H7 (cell line): ENCODE results near the gene ZNF556. TPM values are rescaled to one million over a fixed set of nuclear protein-coding genes. Genes with fewer than 3 reads are reported as not detected.

Experiments
- DNase-seq: peaks from one replicate; pipeline ENCODE4 v3.0.0; 2012
- H3K27me3 ChIP-seq: 2 replicates; pipeline ENCODE4 v1.6.0; 2011; ENCODE audit warnings: mild to moderate bottlenecking, low read length; ENCODE audit not compliant: control insufficient read depth, insufficient read depth
- H3K36me3 ChIP-seq: replicated peaks from 2 replicates; pipeline ENCODE4 v1.5.1; 2011; ENCODE audit warnings: low read length; ENCODE audit not compliant: control insufficient read depth, insufficient read depth
- H3K4me3 ChIP-seq: 2 replicates; pipeline ENCODE4 v1.5.1; 2011; ENCODE audit warnings: low read depth, mild to moderate bottlenecking, control low read depth, low read length, moderate library complexity; ENCODE audit not compliant: insufficient read depth
- total RNA-seq: library from RNA; depleted of rRNA; stranded (reverse); fragments of >200 nt; shearing (Covaris generic); gene quantifications from 2 replicates; pipeline ENCODE4 v1.2.3, GENCODE V29; 2014; rRNA removed

Gene ZNF556
- total RNA-seq, 1 experiment from 2014 or later = under 0.01 TPM

GRCh38 chr19:2912306-2912705, 45.2 kb downstream of the ZNF556 start:
- H3K27me3 ChIP-seq = no peaks in the 10 kb centered on the region
- H3K4me3 ChIP-seq = no peak overlapping the region
- DNase-seq = no peak
- peaks cover 7% of the 10 kb centered on the region for H3K36me3 ChIP-seq

GRCh38 chr19:2917275-2918184, 50.4 kb downstream of the ZNF556 start:
- Histone ChIP-seq H3K27me3 (no peaks in the 10 kb centered on the region), H3K4me3 (no peak overlapping the region), H3K36me3 (peaks cover 18% of the 10 kb centered on the region)
- no peak for DNase-seq

- H3K4me3 ChIP-seq = no peak overlapping the region
- peak; percentile 73 for DNase-seq
Measured at GRCh38 chr19:2922987-2923386, 55.9 kb downstream of the ZNF556 start.

DNA sequence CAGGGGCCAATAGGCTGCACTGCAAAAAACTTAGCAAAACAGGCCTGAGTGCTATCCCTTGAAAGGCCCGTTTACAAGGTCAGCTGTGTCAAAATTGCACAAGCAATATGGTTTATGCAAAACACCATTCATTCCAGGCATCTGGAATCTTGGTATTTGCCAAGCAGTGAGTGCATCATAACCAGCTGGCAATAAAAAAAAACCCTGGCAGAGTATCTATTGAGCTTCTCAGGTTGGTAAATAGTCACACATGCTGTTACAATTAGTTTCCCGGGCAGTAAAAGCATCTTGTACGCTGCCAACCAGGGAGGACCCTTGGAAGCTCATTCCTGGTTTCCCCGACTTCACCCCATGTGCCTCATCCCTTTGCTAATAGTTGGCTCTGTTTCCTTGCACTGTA, 56.4 kb downstream of the ZNF556 start:
- H3K4me3 ChIP-seq = no peak overlapping the region

More at GRCh38 chr19:2922987-2923386, 55.9 kb downstream of the ZNF556 start:
- Histone ChIP-seq H3K36me3 (peaks cover 5% of the 10 kb centered on the region), H3K27me3 (no peaks in the 10 kb centered on the region)

GRCh38 chr19:2926341-2927031, 59.4 kb downstream of the ZNF556 start:
- no peaks in the 10 kb centered on the region for H3K27me3 ChIP-seq
- H3K4me3 ChIP-seq = no peak overlapping the region
- H3K36me3 ChIP-seq = no peaks in the 10 kb centered on the region
- peak; percentile 50 for DNase-seq

More for the DNA sequence above, 56.4 kb downstream of the ZNF556 start:
- DNase-seq = no peak
- Histone ChIP-seq H3K27me3 (no peaks in the 10 kb centered on the region), H3K36me3 (peaks cover 3% of the 10 kb centered on the region; the same call in 1 of the 2 replicates)

DNA sequence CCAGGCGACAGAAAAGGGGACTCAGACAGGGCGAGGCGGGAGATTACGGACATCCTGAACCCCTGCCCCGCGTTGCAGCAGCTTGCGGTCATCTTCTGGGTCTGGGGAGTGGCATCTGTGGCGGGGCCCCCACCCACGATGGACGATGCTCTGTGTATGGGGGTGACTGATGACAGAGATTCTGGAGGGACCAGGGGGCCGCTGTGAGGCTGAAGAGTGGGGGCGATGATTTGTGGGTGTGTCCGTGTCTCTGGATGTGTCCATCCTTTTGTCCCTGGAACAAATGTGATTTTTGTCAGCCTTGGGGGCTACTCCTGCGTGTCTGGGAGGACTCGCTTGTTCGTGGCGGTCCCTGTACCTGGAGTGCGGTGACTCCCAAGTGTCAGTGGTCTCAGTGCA, 59.9 kb downstream of the ZNF556 start:
- no peak for DNase-seq
- no peaks in the 10 kb centered on the region for H3K27me3 ChIP-seq
- no peaks in the 10 kb centered on the region for H3K36me3 ChIP-seq
- H3K4me3 ChIP-seq = no peak overlapping the region

Other genes with a start within 250 kb of the ZNF556 start
- 1.1 and 1.5 TPM in 2 replicates for gene GNG7, start 164.6 kb upstream of the ZNF556 start, total RNA-seq
- gene DIRAS1, start 146.0 kb upstream of the ZNF556 start, total RNA-seq = 8.2 and 12.2 TPM in 2 replicates
- 42.5 and 45.8 TPM in 2 replicates for gene SLC39A3, start 127.3 kb upstream of the ZNF556 start, total RNA-seq
- 97.4 and 103 TPM in 2 replicates for gene SGTA, start 84.1 kb upstream of the ZNF556 start, total RNA-seq
- 206 and 287 TPM in 2 replicates for gene THOP1, start 81.8 kb upstream of the ZNF556 start, total RNA-seq
- 5.3 and 6.8 TPM in 2 replicates for gene ZNF554, start 47.5 kb upstream of the ZNF556 start, total RNA-seq
- 1.9 and 2.0 TPM in 2 replicates for gene ZNF555, start 25.9 kb upstream of the ZNF556 start, total RNA-seq
- gene ZNF57, start 33.6 kb downstream of the ZNF556 start, total RNA-seq = 1.7 and 2.9 TPM in 2 replicates
- gene ZNF77, start 77.6 kb downstream of the ZNF556 start, total RNA-seq = 4.6 and 5.5 TPM in 2 replicates
- gene TLE6, start 110.2 kb downstream of the ZNF556 start, total RNA-seq = 10.4 and 14.2 TPM in 2 replicates
- gene TLE2, start 161.9 kb downstream of the ZNF556 start, total RNA-seq = 9.6 and 18.7 TPM in 2 replicates
- 300 and 386 TPM in 2 replicates for gene TLE5, start 195.2 kb downstream of the ZNF556 start, total RNA-seq
- 30.0 and 35.0 TPM in 2 replicates for gene GNA11, start 227.0 kb downstream of the ZNF556 start, total RNA-seq